Measurements from ENCODE around the gene RNF26.

The RNF26 gene

DNA sequence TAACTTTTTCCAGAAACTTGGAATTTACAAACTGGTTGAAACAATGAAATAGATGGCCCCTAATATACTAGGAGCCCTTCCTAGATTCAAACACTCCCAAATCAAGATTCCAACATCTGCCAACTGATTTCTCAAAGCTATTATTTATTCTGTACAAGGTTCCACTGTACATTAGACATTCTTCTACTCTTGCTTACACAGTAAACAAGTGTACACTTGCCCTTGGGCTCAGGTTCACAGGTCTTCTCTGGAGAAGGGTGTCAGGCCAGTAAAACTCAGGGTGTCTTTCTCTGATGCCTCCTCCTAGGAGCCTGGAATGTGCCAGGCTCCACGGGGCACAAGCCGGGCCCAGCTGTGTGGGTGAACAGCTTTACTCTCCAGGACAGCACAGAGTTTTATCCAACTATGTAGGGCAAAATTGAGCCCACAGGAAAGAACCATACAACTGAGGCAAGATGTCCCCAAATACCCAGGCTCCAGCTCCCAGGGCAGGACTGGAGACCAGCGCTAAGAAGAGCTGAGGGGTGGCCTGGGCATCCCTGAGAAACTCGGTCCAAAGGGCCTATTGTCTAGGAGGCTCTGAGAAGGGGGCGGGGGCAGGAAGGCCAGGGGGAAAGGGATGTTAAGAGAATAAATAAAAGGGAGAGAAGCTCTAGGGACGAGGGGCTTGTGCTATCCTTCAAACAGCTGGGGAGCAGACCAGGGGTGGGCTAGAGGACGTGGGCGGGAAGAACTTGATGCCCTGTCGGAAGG is 20.9 kb downstream of the RNF26 start:
- no peak for DNase-seq

- peak; percentile 68 for DNase-seq
Observed at GRCh38 chr11:119356349-119357031, 22.2 kb downstream of the RNF26 start.

DNA sequence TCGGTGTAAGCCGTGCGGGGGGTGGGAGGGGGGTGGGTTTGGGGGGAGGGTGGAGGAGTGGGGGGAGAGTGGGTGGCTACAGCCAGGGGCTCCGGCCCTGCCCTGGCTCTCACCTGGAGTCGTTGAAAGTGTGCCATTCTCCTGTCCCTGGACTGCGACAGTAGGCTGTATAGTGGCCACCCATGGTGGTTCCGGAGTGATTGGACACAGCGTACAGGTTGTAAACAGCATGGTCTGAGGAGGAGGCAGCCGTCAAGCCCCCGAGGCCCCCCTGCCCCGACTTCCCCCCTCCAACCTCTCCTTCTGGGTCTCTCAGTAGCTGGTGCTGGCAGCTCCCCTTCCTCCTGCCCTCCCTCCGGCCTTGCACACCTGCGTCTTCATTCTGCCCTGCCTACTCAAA is 22.7 kb downstream of the RNF26 start:
- DNase-seq: no peak

- DNase-seq: no peak
Observed at GRCh38 chr11:119359365-119360214, 25.3 kb downstream of the RNF26 start.

GRCh38 chr11:119361056-119361787 is 26.9 kb downstream of the RNF26 start:
- peak; percentile 33 for DNase-seq

DNA sequence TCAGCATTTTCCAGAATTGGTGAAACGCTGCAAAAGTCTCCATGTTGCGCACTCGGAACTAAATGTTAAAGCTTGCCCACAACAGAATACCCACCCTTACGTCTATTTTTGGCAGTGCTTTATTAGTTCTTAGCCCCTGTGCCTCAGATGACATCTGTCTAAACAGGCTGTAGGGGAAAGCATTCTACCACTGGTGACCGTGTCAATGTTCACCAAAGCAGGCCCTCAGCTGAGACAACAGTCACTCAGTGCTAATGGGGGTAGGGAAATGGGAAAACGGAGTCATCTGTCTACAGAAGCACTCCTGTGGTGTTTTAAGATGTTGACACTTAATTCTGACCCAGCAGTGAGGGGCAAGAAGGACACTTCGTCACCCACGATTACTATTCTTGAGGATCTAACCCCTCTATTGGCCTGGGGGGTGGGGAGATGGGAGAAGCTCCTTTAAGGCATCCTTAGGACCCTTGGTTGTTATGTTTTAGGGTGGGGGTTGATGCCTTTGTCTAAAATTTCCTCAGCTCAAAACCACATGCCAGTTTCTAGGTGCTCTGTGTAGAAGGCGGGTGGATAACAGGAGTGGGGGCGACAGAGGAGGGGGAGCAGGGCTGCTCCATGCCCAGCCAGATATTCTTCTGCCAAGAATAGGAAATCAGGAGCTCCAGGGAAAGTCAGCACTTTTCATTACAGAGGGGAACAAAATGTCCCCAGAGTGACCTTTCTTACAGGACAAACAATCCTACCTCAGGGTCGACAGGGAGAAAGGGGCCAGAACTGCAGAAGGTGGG is 27.8 kb downstream of the RNF26 start:
- DNase-seq: no peak

GRCh38 chr11:119362741-119363080 is 28.4 kb downstream of the RNF26 start:
- no peak for DNase-seq

DNA sequence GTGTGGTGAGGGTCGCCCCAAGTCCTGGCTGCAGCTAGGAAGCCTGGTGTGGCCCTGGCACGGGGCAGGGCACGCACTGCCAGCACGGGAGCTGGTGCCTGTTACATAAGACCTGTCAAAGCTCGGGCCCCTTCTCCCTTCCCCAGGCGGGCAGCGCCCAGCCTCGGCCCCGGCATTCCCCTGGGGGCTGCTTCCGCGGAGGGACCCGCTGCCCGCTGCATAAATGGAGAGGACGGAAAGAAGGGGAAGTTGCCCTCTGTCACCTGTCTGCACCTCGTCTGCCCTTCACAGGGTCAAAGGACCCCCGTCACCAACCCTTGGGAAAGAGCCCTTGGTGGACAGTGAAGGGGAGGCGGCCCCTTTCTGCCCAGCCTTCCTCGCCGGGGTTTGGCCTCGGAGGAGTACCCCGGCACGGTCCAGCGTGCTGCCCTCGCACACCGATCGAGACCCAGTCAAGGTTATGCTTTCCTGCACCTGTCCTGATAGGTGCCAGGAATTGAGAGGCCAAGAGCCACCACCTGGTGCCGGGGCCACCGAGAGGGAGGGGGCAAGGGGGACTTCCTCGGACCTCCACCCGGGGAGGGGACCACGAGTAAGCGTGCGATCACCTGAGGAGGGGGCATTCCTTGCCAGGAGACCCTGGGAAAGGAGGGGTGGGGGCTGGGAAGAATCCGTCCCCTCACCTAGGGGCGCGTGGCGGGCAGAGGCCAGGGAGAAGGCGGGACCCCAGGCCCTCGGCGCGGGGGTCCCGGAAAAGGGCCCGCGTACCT is 28.9 kb downstream of the RNF26 start:
- no peak for DNase-seq

DNA sequence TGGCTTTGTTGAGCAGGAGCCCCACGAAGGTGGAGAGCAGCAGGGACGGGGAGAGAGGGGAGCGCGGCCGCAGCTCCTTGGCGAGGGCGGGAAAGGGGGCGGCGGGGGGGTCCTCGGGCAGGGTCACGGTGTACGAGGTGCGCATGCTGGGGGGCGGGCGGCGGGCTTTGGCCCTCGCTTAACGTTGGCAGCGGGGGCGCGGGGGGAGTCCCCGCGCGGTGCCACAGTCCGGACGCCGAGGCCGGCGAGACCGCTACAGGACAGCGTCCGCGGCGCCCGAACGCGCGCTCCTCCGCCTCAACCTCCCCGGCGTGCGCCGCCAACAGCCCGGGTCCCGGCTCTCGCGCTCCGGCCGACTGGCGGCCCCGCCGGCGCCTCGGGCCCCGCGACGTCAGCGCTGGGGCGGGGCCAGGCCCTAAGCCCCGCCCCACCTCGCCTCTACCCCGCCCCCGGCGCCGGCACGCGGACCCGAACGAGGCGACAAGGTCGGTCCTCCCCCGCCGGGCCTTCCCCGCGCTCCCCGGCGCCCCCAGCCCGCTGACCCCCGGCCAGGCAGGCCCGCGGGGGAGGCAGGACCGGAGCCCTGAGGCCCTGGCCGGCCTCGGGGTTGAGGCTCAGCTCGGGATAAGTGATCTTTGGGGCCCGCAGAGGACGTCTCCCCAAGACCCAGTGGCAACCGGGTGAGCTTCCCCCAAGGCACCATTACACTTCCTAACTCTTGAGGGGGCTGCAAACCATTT is 29.7 kb downstream of the RNF26 start:
- DNase-seq: peak; percentile 60

GRCh38 chr11:119365071-119365591 is 30.8 kb downstream of the RNF26 start:
- DNase-seq: no peak

GRCh38 chr11:119366690-119367620 is 32.6 kb downstream of the RNF26 start:
- no peak for DNase-seq

DNA sequence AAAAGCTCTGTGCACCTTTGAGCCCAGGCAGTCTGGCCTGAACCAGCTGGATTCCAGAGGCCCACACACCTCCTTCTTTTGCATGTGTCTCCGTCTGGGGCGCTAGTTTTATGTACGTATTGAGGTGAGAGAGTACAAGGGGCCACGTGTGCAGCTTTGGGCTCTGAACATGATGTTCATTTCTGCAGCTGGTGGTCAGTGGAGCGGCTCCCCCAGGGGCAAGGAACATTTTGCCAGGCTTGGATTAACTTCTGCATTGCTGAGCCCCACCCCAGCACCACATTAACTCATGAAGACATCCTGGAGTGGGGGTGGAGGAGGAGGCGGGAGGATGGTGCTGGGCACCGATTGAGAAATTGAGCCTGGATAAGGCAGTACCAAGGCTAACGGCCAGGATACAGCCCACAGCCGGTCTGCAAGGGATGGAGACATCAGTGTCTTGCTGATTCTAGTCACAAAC is 33.4 kb downstream of the RNF26 start:
- no peak for DNase-seq

DNA sequence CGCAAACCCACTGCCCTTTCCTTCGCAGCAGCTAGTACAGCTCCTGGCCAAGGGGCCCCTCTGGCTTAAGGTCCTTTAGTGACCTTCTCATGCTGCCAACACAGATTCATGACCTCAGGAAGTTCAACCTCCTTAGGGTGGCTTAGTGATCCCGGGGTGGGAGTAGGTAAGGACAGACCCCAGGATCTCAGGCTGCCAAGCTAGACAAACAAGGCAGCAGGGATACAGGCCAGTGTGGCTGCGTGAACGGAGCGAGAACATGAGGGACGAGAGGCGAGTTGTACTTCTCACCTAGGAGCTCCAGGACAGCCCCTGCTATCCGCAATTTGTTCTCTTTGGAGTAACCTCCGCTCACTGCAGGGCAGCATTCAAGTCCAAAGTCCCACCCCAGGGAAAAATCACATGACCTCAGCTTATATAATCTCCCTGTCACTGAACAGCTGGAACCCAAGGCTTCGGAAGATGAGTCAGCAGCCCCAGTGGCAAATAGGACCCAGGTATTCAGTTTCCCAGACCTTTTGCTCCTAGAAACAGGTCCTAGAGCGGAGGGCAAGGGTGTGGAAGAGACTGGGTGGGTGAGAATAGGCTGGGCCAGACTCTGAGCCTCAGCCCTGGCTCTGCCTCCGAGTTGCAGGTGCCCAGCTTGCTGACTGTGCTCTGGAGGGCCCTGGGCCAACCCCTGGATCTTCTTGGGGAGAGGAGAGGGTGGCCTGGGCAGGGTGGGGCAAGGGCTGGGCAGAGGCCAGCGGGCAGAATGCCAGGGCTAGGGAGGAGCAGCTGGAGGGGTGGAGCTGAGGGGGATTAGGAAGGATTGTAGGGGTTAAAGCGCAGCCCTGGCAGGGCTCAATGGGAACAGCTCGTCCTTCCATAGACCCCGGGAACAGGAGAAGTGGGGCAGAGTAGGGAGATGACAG is 34.1 kb downstream of the RNF26 start:
- DNase-seq: no peak

- DNase-seq: no peak
Observed at GRCh38 chr11:119369132-119369925, 35.0 kb downstream of the RNF26 start.

- no peak for DNase-seq
Observed at GRCh38 chr11:119370486-119371046, 36.2 kb downstream of the RNF26 start.

DNA sequence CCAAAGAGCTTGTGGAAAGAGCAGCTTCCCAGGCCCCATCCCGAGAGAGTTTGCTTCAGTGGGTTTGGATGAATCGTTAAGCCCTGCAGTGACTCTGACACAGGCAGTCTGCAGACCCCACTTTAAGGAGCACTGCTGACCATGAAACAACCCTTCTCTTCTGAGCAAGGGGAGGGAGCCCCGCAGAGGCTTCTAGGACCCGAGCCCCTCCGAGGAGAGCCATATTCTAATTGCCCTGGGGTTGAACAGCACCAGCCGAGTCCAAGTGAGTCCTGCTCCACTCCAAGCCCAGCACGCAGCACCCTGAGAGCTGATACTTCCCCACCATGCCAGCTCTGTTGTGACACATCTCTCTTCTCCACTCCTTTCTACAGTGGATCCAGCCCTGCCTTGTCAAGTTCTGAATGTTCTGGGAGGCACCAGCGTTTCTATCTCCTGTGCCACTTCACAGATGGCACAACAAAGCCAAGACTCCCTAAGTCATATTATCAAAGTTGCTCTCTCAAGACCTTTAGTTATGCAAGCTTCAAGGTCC is 36.8 kb downstream of the RNF26 start:
- DNase-seq: no peak

All from stimulated activated CD4-positive, alpha-beta T cell treated with anti-CD3 and anti-CD28 coated beads, Interleukin-12 subunit alpha, Interleukin-12 subunit beta, amount 100 ng/mL, for 4 hours (primary cell).